Gastroesophageal sphincter (tissue), 4 donors: ENCODE measurements around the gene LAMA2. TPM values are rescaled to one million over a fixed set of nuclear protein-coding genes. Genes with fewer than 3 reads are reported as not detected.

Experiments used
- ATAC-seq: fragments of 150-250 bp; one replicate; pipeline ENCODE4 v1.9.1; 2016; ENCODE audit warnings: mild to moderate bottlenecking, moderate library complexity
- H3K27ac ChIP-seq, 4 donors: fragments of 200-600 bp; sonication (generic) in 3 of 4; 1 replicate in 3 of 4; 2 replicates in 1 of 4; pipeline ENCODE4 v1.5.1; 2016 to 2019
- H3K27me3 ChIP-seq: fragments of 200-600 bp; sonication (generic); one replicate; pipeline ENCODE4 v1.5.1; 2019
- H3K36me3 ChIP-seq, 2 donors: fragments of 200-600 bp; sonication (generic); one replicate each; pipeline ENCODE4 v1.5.1; 2019; ENCODE audit warnings: control low read depth in 1 of 2
- H3K4me1 ChIP-seq, 3 donors: fragments of 200-600 bp; sonication (generic); 1 replicate in 2 of 3; 2 replicates in 1 of 3; pipeline ENCODE4 v1.5.1; 2016 to 2019; ENCODE audit warnings: control low read depth in 2 of 3
- H3K4me3 ChIP-seq, 2 donors: fragments of 200-600 bp; sonication (generic); one replicate each; pipeline ENCODE4 v1.5.1; 2019; ENCODE audit warnings: mild to moderate bottlenecking in 1 of 2, moderate library complexity in 1 of 2
- H3K9me3 ChIP-seq, 3 donors: fragments of 200-600 bp; sonication (generic); one replicate each; pipeline ENCODE4 v1.5.1; 2017 to 2019; ENCODE audit warnings: control low read depth in 2 of 3
- EP300 ChIP-seq: sonication (generic); formaldehyde crosslinking; IDR thresholded peaks from one replicate; pipeline ENCODE4 v1.6.1; 2017; ENCODE audit warnings: antibody characterized with exemption, mild to moderate bottlenecking
- POLR2A ChIP-seq, 2 donors: fragments of 450-650 bp; IDR thresholded peaks; one replicate each; pipeline ENCODE4 v1.6.1; 2017; ENCODE audit warnings: antibody characterized with exemption in 2 of 2, mild to moderate bottlenecking in 2 of 2, moderate library complexity in 1 of 2
- POLR2AphosphoS5 ChIP-seq: sonication (generic); formaldehyde crosslinking; IDR thresholded peaks from one replicate; pipeline ENCODE4 v1.6.1; 2017; ENCODE audit warnings: antibody characterized with exemption
- WGBS, 2 donors: methylation state at CpG; one replicate each; pipeline ENCODE4 v1.1.5; 2018; ENCODE audit warnings: low coverage in 1 of 2; 5-methylcytosine and 5-hydroxymethylcytosine counted together
- total RNA-seq, 4 donors: library from RNA; depleted of rRNA; stranded (reverse); fragments of >200 nt; gene quantifications; one replicate each; pipeline ENCODE4 v1.1.0, GENCODE V29; 2016
- TF ChIP-seq, protein P1 (sequence below), 4 experiments: fragments of 200-600 bp in 2 of 4; fragments of 450-650 bp in 2 of 4; sonication (generic) in 1 of 4; IDR thresholded peaks; one replicate each; pipeline ENCODE4 v1.5.1; 2017 to 2019; ENCODE audit warnings: antibody characterized with exemption in 4 of 4, mild to moderate bottlenecking in 2 of 4, moderate library complexity in 2 of 4

Gene LAMA2
- total RNA-seq, 4 donors from 2014 or later: 103 to 199 (median 153) TPM

DNA sequence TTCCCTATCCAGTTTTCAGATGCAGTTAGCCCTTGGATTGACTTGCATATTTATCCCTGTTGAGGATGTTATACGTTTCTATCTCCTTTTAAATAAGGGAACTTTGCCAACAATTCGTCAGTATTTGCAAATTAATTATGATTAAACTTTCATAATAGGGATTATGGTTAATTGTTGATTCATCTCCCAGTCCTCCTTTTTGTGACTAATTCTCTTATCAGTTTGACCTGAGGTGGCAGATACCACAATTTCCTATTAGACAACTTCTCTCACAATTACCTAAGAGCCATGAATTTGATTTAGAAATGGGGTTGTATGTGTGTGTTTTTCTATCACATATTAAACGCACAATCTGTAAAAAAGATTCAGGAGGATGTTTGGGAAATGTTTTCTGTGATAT lies 172.9 kb downstream of the LAMA2 start:
- Histone ChIP-seq H3K4me3 (no peak overlapping the region), H3K9me3 (no peaks in the 10 kb centered on the region), H3K4me1 (no peaks in the 10 kb centered on the region), H3K36me3 (peaks cover 0 to 14% of the 10 kb centered on the region in 2 donors), H3K27me3 (no peaks in the 10 kb centered on the region), H3K27ac (no peak overlapping the region)
- ATAC-seq: no peak
- no peak for TF ChIP-seq POLR2AphosphoS5
- no peak for TF ChIP-seq POLR2A (IDR thresholded peaks at IDR 0.05)
- TF ChIP-seq EP300: no peak
- TF ChIP-seq, protein P1, sequence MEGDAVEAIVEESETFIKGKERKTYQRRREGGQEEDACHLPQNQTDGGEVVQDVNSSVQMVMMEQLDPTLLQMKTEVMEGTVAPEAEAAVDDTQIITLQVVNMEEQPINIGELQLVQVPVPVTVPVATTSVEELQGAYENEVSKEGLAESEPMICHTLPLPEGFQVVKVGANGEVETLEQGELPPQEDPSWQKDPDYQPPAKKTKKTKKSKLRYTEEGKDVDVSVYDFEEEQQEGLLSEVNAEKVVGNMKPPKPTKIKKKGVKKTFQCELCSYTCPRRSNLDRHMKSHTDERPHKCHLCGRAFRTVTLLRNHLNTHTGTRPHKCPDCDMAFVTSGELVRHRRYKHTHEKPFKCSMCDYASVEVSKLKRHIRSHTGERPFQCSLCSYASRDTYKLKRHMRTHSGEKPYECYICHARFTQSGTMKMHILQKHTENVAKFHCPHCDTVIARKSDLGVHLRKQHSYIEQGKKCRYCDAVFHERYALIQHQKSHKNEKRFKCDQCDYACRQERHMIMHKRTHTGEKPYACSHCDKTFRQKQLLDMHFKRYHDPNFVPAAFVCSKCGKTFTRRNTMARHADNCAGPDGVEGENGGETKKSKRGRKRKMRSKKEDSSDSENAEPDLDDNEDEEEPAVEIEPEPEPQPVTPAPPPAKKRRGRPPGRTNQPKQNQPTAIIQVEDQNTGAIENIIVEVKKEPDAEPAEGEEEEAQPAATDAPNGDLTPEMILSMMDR (IDR thresholded peaks at IDR 0.05): no peak
- WGBS, 2 donors: 37 to 45% methylated on average over 3 of the region's 3 CpGs

DNA sequence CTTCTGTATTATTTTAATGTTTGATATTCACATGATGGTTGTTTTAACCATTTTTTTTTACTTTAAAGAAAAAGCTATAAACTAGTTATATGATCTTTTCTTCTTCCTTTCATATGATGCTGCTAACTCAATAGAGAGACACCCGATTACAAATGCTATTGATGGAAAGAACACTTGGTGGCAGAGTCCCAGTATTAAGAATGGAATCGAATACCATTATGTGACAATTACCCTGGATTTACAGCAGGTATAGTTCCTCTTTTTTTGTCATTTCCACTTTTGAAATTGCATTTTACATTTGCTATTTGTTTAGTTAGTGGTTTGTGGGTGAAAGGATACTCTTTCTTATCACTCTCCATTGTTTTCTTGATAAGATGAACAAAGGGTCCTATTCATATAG lies 176.7 kb downstream of the LAMA2 start:
- Histone ChIP-seq H3K4me3 (no peak overlapping the region), H3K27ac (no peak overlapping the region), H3K36me3 (peaks cover 0 to 4% of the 10 kb centered on the region in 2 donors), H3K9me3 (no peaks in the 10 kb centered on the region), H3K4me1 (no peaks in the 10 kb centered on the region), H3K27me3 (no peaks in the 10 kb centered on the region)
- ATAC-seq: no peak
- no peak for TF ChIP-seq EP300
- TF ChIP-seq POLR2A (IDR thresholded peaks at IDR 0.05): no peak
- TF ChIP-seq POLR2AphosphoS5: no peak
- TF ChIP-seq, protein P1 (IDR thresholded peaks at IDR 0.05): no peak
- 93 to 94% methylated on average over 2 of the region's 2 CpGs for WGBS, 2 donors

DNA sequence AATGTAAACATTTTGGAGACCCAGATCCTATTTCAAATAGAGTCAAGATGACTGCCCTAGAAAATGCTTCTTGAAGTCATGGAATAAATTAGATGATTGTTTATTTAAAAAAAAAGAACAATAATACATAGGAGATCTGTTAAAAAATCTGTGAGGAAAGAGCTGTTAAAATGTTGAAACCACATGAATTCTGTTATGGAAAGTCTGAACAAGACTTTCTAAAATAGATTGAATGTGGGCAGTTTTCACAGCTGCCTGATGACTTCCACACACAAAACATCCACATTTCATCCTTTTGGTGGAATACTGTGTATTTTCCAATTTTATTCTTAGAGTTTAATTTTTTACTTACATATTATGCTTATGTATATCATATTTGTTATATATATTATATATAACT lies 186.1 kb downstream of the LAMA2 start:
- no peak for ATAC-seq

DNA sequence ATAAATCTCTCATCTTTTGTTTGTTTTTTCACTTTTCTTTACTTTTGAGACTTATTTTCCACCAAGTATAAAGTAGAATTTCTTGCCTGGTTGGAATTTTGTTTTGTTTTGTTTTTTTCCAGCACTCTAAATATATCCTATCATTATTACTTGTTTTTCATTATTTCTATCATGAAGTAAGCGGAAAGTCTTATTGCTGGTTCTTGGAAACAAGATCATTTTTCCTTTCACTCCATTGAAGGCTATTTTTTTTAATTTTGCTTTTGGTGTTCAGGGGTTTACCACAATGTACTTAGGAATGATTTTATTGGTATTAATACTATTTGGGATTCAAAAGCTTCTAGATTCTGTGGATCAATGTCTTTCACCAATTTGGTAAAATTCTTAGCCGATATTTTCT lies 190.1 kb downstream of the LAMA2 start:
- H3K36me3 ChIP-seq: no peaks in the 10 kb centered on the region
- H3K4me1 ChIP-seq: no peaks in the 10 kb centered on the region
- no peak overlapping the region for H3K4me3 ChIP-seq
- H3K9me3 ChIP-seq: no peaks in the 10 kb centered on the region
- no peak overlapping the region for H3K27ac ChIP-seq
- ATAC-seq: no peak
- H3K27me3 ChIP-seq: no peaks in the 10 kb centered on the region
- 85 to 100% methylated on average over 2 of the region's 2 CpGs for WGBS, 2 donors
- TF ChIP-seq POLR2A (IDR thresholded peaks at IDR 0.05): no peak
- no peak for TF ChIP-seq EP300
- no peak for TF ChIP-seq POLR2AphosphoS5
- TF ChIP-seq, protein P1 (IDR thresholded peaks at IDR 0.05): no peak

More for the DNA sequence above, 186.1 kb downstream of the LAMA2 start:
- Histone ChIP-seq H3K9me3 (no peaks in the 10 kb centered on the region), H3K27me3 (no peaks in the 10 kb centered on the region), H3K4me1 (no peaks in the 10 kb centered on the region), H3K36me3 (no peaks in the 10 kb centered on the region), H3K4me3 (no peak overlapping the region), H3K27ac (no peak overlapping the region)
- TF ChIP-seq POLR2A (IDR thresholded peaks at IDR 0.05) (no peak), POLR2AphosphoS5 (no peak), EP300 (no peak)
- TF ChIP-seq, protein P1 (IDR thresholded peaks at IDR 0.05): no peak

DNA sequence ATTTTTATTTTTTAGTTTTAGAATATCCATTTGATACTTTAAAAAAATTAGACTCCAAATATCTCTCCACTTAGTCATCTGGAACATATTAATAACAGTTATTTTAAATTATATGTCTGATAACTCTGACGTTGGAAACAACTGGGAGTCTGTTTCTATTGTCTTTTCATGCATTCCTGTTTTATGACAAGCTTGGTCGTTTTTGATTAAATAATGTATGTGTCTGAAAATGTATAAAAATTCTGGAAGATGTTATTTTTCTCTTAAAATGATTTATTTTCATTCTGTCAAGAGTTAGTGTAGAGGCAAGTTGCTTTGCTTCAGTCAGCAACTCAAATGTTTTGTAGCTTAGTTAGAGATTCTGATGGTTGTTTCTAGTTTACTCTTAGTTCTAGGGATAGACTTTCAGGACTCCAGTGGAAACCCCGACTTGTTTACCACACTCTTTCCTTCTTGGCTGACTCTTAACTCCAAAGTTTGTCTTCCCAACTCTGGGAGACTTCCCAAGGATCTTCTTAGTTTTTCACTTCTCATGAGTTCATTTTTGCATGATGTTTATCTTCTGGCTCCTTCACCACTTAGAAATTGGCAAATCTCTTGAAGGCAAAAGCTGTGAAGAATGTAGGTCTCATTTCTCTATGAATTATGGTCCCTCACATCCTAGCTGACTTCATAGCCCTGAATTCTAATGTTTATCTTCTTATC lies 190.9 kb downstream of the LAMA2 start:
- Histone ChIP-seq H3K9me3 (no peaks in the 10 kb centered on the region), H3K4me1 (no peaks in the 10 kb centered on the region), H3K4me3 (no peak overlapping the region), H3K27ac (peak overlapping the region in 1 of 4 donors; percentile 4), H3K36me3 (no peaks in the 10 kb centered on the region), H3K27me3 (no peaks in the 10 kb centered on the region)
- WGBS, 2 donors: 40 to 41% methylated on average over 3 of the region's 3 CpGs
- ATAC-seq: peak; percentile 46
- TF ChIP-seq EP300: no peak
- TF ChIP-seq, protein P1 (IDR thresholded peaks at IDR 0.05): no peak
- TF ChIP-seq POLR2A (IDR thresholded peaks at IDR 0.05): no peak
- no peak for TF ChIP-seq POLR2AphosphoS5
